Suppressor macrophage (primary cell): Measurements from ENCODE around the gene MAGI2.

ENCODE experiments used
- DNase-seq, 4 experiments: peaks; one replicate each; pipeline ENCODE4 v3.0.0-alpha.2; 2020 to 2022

MAGI2 gene

GRCh38 chr7:78779788-78780187, 673.7 kb downstream of the MAGI2 start:
- no peak for DNase-seq

GRCh38 chr7:78777829-78778228, 675.6 kb downstream of the MAGI2 start:
- DNase-seq, result no peak

- DNase-seq, result peak in 2 of 4 experiments; percentile 2 to 8
Observed at GRCh38 chr7:78770422-78771410, 682.8 kb downstream of the MAGI2 start.

GRCh38 chr7:78769481-78770101, 683.9 kb downstream of the MAGI2 start:
- DNase-seq, result peak; percentile 3 to 48 (median 24)

- DNase-seq, result no peak
Observed at GRCh38 chr7:78768859-78769258, 684.6 kb downstream of the MAGI2 start.

GRCh38 chr7:78765943-78766729, 687.3 kb downstream of the MAGI2 start:
- no peak for DNase-seq

GRCh38 chr7:78764571-78764970, 688.9 kb downstream of the MAGI2 start:
- no peak for DNase-seq

- DNase-seq, result no peak
Observed at GRCh38 chr7:78762625-78763024, 690.8 kb downstream of the MAGI2 start.

- no peak for DNase-seq
Observed at GRCh38 chr7:78760620-78761355, 692.7 kb downstream of the MAGI2 start.

GRCh38 chr7:78752554-78752953, 700.9 kb downstream of the MAGI2 start:
- no peak for DNase-seq

GRCh38 chr7:78751253-78751652, 702.2 kb downstream of the MAGI2 start:
- no peak for DNase-seq

- no peak for DNase-seq
Observed at GRCh38 chr7:78749052-78749746, 704.3 kb downstream of the MAGI2 start.

- DNase-seq, result no peak
Observed at GRCh38 chr7:78747592-78747991, 705.9 kb downstream of the MAGI2 start.

GRCh38 chr7:78746301-78746700, 707.2 kb downstream of the MAGI2 start:
- no peak for DNase-seq

- DNase-seq, result no peak
Observed at GRCh38 chr7:78742694-78743093, 710.8 kb downstream of the MAGI2 start.

- no peak for DNase-seq
Observed at GRCh38 chr7:78736548-78736947, 716.9 kb downstream of the MAGI2 start.

GRCh38 chr7:78734626-78735025, 718.8 kb downstream of the MAGI2 start:
- no peak for DNase-seq

GRCh38 chr7:78720066-78720465, 733.4 kb downstream of the MAGI2 start:
- no peak for DNase-seq

- no peak for DNase-seq
Observed at GRCh38 chr7:78718212-78718611, 735.3 kb downstream of the MAGI2 start.

GRCh38 chr7:78716876-78717275, 736.6 kb downstream of the MAGI2 start:
- no peak for DNase-seq

- DNase-seq, result no peak
Observed at GRCh38 chr7:78714356-78714755, 739.1 kb downstream of the MAGI2 start.

- no peak for DNase-seq
Observed at GRCh38 chr7:78712111-78712510, 741.4 kb downstream of the MAGI2 start.
